DOHH2 (cell line): Measurements from ENCODE around the gene SAT2.

Experiments
- EZH2phosphoT487 ChIP-seq: fragments of 200-600 bp; sonication (generic); IDR thresholded peaks from 2 replicates; pipeline ENCODE4 v1.6.1; 2017; ENCODE audit warnings: borderline replicate concordance, mild to moderate bottlenecking, antibody characterized with exemption, low read length, moderate library complexity, mixed read lengths
- TF ChIP-seq, protein P1 (sequence below): fragments of 200-600 bp; sonication (generic); IDR thresholded peaks from one replicate; pipeline ENCODE4 v1.5.1; 2014; ENCODE audit warnings: antibody characterized with exemption, mild to moderate bottlenecking, low read depth, low read length; ENCODE audit not compliant: poor library complexity, severe bottlenecking

GRCh38 chr17:7582396-7583252 is 45.0 kb downstream of the SAT2 start:
- TF ChIP-seq, protein P1, sequence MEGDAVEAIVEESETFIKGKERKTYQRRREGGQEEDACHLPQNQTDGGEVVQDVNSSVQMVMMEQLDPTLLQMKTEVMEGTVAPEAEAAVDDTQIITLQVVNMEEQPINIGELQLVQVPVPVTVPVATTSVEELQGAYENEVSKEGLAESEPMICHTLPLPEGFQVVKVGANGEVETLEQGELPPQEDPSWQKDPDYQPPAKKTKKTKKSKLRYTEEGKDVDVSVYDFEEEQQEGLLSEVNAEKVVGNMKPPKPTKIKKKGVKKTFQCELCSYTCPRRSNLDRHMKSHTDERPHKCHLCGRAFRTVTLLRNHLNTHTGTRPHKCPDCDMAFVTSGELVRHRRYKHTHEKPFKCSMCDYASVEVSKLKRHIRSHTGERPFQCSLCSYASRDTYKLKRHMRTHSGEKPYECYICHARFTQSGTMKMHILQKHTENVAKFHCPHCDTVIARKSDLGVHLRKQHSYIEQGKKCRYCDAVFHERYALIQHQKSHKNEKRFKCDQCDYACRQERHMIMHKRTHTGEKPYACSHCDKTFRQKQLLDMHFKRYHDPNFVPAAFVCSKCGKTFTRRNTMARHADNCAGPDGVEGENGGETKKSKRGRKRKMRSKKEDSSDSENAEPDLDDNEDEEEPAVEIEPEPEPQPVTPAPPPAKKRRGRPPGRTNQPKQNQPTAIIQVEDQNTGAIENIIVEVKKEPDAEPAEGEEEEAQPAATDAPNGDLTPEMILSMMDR, result no peak
- TF ChIP-seq EZH2phosphoT487, result no peak
